Activated naive CD4-positive, alpha-beta T cell treated with Interleukin-2 at 50 U/mL for 16 hours (primary cell): ENCODE results near the gene TNS3.

Experiments
- DNase-seq: peaks from one replicate; pipeline ENCODE4 v3.0.0-alpha.2; 2020

Gene TNS3

GRCh38 chr7:47357361-47357760 lies 224.6 kb downstream of the TNS3 start:
- no peak for DNase-seq

- DNase-seq = no peak
Measured at GRCh38 chr7:47356261-47356660, 225.7 kb downstream of the TNS3 start.

- no peak for DNase-seq
Measured at GRCh38 chr7:47355684-47356083, 226.2 kb downstream of the TNS3 start.

GRCh38 chr7:47354831-47355541 lies 226.9 kb downstream of the TNS3 start:
- DNase-seq = no peak

- DNase-seq = no peak
Measured at GRCh38 chr7:47354071-47354470, 227.8 kb downstream of the TNS3 start.

- DNase-seq = no peak
Measured at GRCh38 chr7:47352394-47352968, 229.4 kb downstream of the TNS3 start.

- no peak for DNase-seq
Measured at GRCh38 chr7:47351233-47352154, 230.4 kb downstream of the TNS3 start.

- DNase-seq = no peak
Measured at GRCh38 chr7:47350425-47350824, 231.5 kb downstream of the TNS3 start.

- DNase-seq = no peak
Measured at GRCh38 chr7:47349401-47349800, 232.5 kb downstream of the TNS3 start.

- no peak for DNase-seq
Measured at GRCh38 chr7:47347816-47348385, 234.0 kb downstream of the TNS3 start.

GRCh38 chr7:47347346-47347745 lies 234.6 kb downstream of the TNS3 start:
- no peak for DNase-seq

- no peak for DNase-seq
Measured at GRCh38 chr7:47346377-47346914, 235.5 kb downstream of the TNS3 start.

GRCh38 chr7:47345857-47346298 lies 236.0 kb downstream of the TNS3 start:
- no peak for DNase-seq

GRCh38 chr7:47344171-47344955 lies 237.5 kb downstream of the TNS3 start:
- DNase-seq = no peak

GRCh38 chr7:47343061-47343455 lies 238.9 kb downstream of the TNS3 start:
- no peak for DNase-seq

GRCh38 chr7:47342296-47343060 lies 239.4 kb downstream of the TNS3 start:
- DNase-seq = no peak

- no peak for DNase-seq
Measured at GRCh38 chr7:47340517-47340916, 241.4 kb downstream of the TNS3 start.

GRCh38 chr7:47338026-47338425 lies 243.9 kb downstream of the TNS3 start:
- DNase-seq = no peak

- no peak for DNase-seq
Measured at GRCh38 chr7:47337531-47337930, 244.4 kb downstream of the TNS3 start.

GRCh38 chr7:47336472-47337425 lies 245.2 kb downstream of the TNS3 start:
- DNase-seq = no peak
